ENCODE measurements around the gene KRT71.
"Not testable (repeated sequence)": the region's sequence is repeated elsewhere in the genome, so short reads cannot be mapped to it uniquely, and the experiment has no call there.

The KRT71 gene

GRCh38 chr12:52552681-52553195 lies at the start of gene KRT71:
Gene KRT71 (minus strand): TSS chr12:52553145. CDS start chr12:52553077, 68 bp downstream.
- DNase-seq, result no peak

- DNase-seq, result no peak
Measured at GRCh38 chr12:52602552-52602951, 49.6 kb upstream of the KRT71 start.

GRCh38 chr12:52601671-52602070 lies 48.7 kb upstream of the KRT71 start:
- DNase-seq, result no peak

GRCh38 chr12:52600941-52601481 lies 48.1 kb upstream of the KRT71 start, which contains the start of gene KRT72:
Gene KRT72 (minus strand): TSS chr12:52601463. CDS start chr12:52601452, 11 bp downstream.
- DNase-seq, result no peak

- DNase-seq, result no peak
Measured at GRCh38 chr12:52600475-52600874, 47.5 kb upstream of the KRT71 start.

- DNase-seq, result no peak
Measured at GRCh38 chr12:52600071-52600470, 47.1 kb upstream of the KRT71 start.

- DNase-seq, result no peak
Measured at GRCh38 chr12:52598966-52599365, 46.0 kb upstream of the KRT71 start.

GRCh38 chr12:52594237-52594636 lies 41.3 kb upstream of the KRT71 start:
- DNase-seq, result not testable (repeated sequence)

GRCh38 chr12:52591521-52591920 lies 38.6 kb upstream of the KRT71 start:
- no peak for DNase-seq

- DNase-seq, result no peak
Measured at GRCh38 chr12:52590021-52590420, 37.1 kb upstream of the KRT71 start.

- no peak for DNase-seq
Measured at GRCh38 chr12:52587563-52587962, 34.6 kb upstream of the KRT71 start.

GRCh38 chr12:52585946-52586345 lies 33.0 kb upstream of the KRT71 start:
- no peak for DNase-seq

GRCh38 chr12:52585066-52585465 lies 32.1 kb upstream of the KRT71 start:
- DNase-seq, result no peak

GRCh38 chr12:52584156-52584682 lies 31.3 kb upstream of the KRT71 start:
- no peak for DNase-seq

GRCh38 chr12:52582971-52583456 lies 30.1 kb upstream of the KRT71 start:
- DNase-seq, result no peak

GRCh38 chr12:52582486-52582885 lies 29.5 kb upstream of the KRT71 start:
- DNase-seq, result no peak

GRCh38 chr12:52581481-52581880 lies 28.5 kb upstream of the KRT71 start:
- no peak for DNase-seq

- DNase-seq, result no peak
Measured at GRCh38 chr12:52581066-52581465, 28.1 kb upstream of the KRT71 start.

- no peak for DNase-seq
Measured at GRCh38 chr12:52580496-52580895, 27.6 kb upstream of the KRT71 start.

- no peak for DNase-seq
Measured at GRCh38 chr12:52579468-52580465, 26.8 kb upstream of the KRT71 start.

- DNase-seq, result no peak
Measured at GRCh38 chr12:52578469-52578868, 25.5 kb upstream of the KRT71 start.

GRCh38 chr12:52577316-52577715 lies 24.4 kb upstream of the KRT71 start:
- no peak for DNase-seq

- DNase-seq, result no peak
Measured at GRCh38 chr12:52575948-52576347, 23.0 kb upstream of the KRT71 start.

- no peak for DNase-seq
Measured at GRCh38 chr12:52575256-52575655, 22.3 kb upstream of the KRT71 start.
